Effector memory CD8-positive, alpha-beta T cell (primary cell): Measurements from ENCODE around the gene HBG1.
"Not testable (repeated sequence)": the region's sequence is repeated elsewhere in the genome, so short reads cannot be mapped to it uniquely, and the experiment has no call there.

Experiments used
- ATAC-seq: fragments of 150-1000 bp; cut with Tn5 transposase; replicated peaks from 2 replicates; pipeline ENCODE4 v1.10.0; 2021; ENCODE audit warnings: mild to moderate bottlenecking, moderate library complexity
- DNase-seq, 3 experiments: peaks; one replicate each; pipeline ENCODE4 v3.0.0; 2021
- H3K27ac Mint-ChIP-seq, 2 donors: one replicate each; pipeline ENCODE4 v1.8.0; 2022; ENCODE audit warnings: mild to moderate bottlenecking in 2 of 2, mixed read lengths in 2 of 2, moderate library complexity in 2 of 2
- H3K27me3 Mint-ChIP-seq, 2 donors: one replicate each; pipeline ENCODE4 v1.8.0; 2022; ENCODE audit warnings: mixed read lengths in 2 of 2
- H3K36me3 Mint-ChIP-seq: one replicate; pipeline ENCODE4 v1.8.0; 2022; ENCODE audit warnings: mild to moderate bottlenecking, moderate library complexity, mixed read lengths; ENCODE audit not compliant: insufficient read depth
- H3K4me1 Mint-ChIP-seq, 2 donors: one replicate each; pipeline ENCODE4 v1.8.0; 2022; ENCODE audit warnings: low read depth in 2 of 2, mixed read lengths in 2 of 2
- H3K4me3 Mint-ChIP-seq, 2 donors: one replicate each; pipeline ENCODE4 v1.8.0; 2022; ENCODE audit warnings: mild to moderate bottlenecking in 2 of 2, mixed read lengths in 2 of 2, moderate library complexity in 2 of 2
- H3K9me3 Mint-ChIP-seq, 2 donors: one replicate each; pipeline ENCODE4 v1.8.0; 2022; ENCODE audit warnings: mixed read lengths in 2 of 2

Gene HBG1

DNA sequence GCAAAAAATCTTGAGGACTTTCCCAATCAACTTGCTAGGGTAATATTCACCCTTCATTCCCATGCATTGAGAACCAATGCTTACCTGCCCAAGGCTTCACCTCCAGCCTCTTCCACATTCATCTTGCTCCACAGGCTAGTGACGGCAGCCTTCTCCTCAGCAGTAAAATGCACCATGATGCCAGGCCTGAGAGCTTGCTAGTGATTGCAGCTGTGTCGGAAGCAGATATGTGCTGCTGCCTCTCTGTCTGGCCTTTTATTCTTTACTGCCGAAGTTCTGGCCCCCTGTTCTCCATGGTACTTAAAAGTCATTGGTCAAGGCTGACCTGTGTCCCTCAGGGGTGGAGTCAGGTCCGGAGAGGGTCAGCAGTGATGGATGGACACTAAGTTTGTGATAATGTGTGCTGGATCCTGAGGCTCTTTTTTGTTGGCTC lies 20.1 kb upstream of the HBG1 start, which contains the start of gene HBE1:
HBE1 (minus strand) TSS at position 231 of the 433 bp plus-strand sequence; CDS start at position 176, 55 bp downstream.
- Mint-ChIP-seq H3K4me1 (no peaks in the 10 kb centered on the region), H3K4me3 (no peak within 1 kb of the TSS), H3K27me3 (peaks cover 0 to 5% of the 10 kb centered on the region in 2 donors), H3K36me3 (no peaks in the 10 kb centered on the region), H3K27ac (no peak within 1 kb of the TSS), H3K9me3 (no peaks in the 10 kb centered on the region)
- no peak for ATAC-seq
- DNase-seq: no peak

GRCh38 chr11:5267033-5267563 lies 17.4 kb upstream of the HBG1 start:
- no peaks in the 10 kb centered on the region for H3K36me3 Mint-ChIP-seq
- no peaks in the 10 kb centered on the region for H3K9me3 Mint-ChIP-seq
- no peak overlapping the region for H3K4me3 Mint-ChIP-seq
- peaks cover 0 to 5% of the 10 kb centered on the region in 2 donors for H3K27me3 Mint-ChIP-seq
- no peak for ATAC-seq
- H3K4me1 Mint-ChIP-seq: no peaks in the 10 kb centered on the region
- no peak for DNase-seq
- H3K27ac Mint-ChIP-seq: no peak overlapping the region

GRCh38 chr11:5266609-5267008 lies 17.0 kb upstream of the HBG1 start:
- H3K4me1 Mint-ChIP-seq: no peaks in the 10 kb centered on the region
- no peaks in the 10 kb centered on the region for H3K9me3 Mint-ChIP-seq
- H3K27me3 Mint-ChIP-seq: peaks cover 0 to 5% of the 10 kb centered on the region in 2 donors
- H3K36me3 Mint-ChIP-seq: no peaks in the 10 kb centered on the region
- H3K4me3 Mint-ChIP-seq: no peak overlapping the region
- DNase-seq (no peak), ATAC-seq (no peak)
- H3K27ac Mint-ChIP-seq: no peak overlapping the region

- no peaks in the 10 kb centered on the region for H3K4me1 Mint-ChIP-seq
- H3K9me3 Mint-ChIP-seq: peaks cover 0 to 3% of the 10 kb centered on the region in 2 donors
- ATAC-seq: no peak
- H3K27me3 Mint-ChIP-seq: peaks cover 0 to 5% of the 10 kb centered on the region in 2 donors
- no peaks in the 10 kb centered on the region for H3K36me3 Mint-ChIP-seq
- DNase-seq: no peak
- no peak overlapping the region for H3K27ac Mint-ChIP-seq
- H3K4me3 Mint-ChIP-seq: no peak overlapping the region
Observed at GRCh38 chr11:5265832-5266231, 16.2 kb upstream of the HBG1 start.

GRCh38 chr11:5258543-5259262 lies 9.0 kb upstream of the HBG1 start:
- ATAC-seq: no peak
- Mint-ChIP-seq H3K36me3 (no peaks in the 10 kb centered on the region), H3K27me3 (peaks cover 0 to 6% of the 10 kb centered on the region in 2 donors), H3K9me3 (peaks cover 0 to 12% of the 10 kb centered on the region in 2 donors), H3K27ac (no peak overlapping the region), H3K4me1 (no peaks in the 10 kb centered on the region), H3K4me3 (no peak overlapping the region)
- DNase-seq: no peak

DNA sequence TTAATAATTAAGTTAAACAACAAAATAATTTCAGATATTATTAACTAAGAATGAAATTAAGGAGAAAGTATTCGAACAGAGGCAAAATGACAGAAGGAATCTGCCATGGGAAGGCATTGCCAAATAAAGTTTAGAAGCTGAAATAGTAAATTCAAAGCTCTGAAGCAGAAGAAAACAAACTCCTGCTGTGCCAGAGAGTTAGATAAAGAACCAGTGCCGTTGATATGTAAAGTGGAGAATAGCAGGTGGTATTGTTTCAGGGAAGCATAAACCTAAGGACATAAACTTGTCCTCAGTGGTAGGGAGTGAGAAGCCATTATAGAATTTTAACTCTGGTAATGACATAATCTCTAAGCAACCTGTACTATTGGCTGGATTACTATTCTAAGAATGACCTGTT lies 7.6 kb upstream of the HBG1 start:
- H3K36me3 Mint-ChIP-seq: no peaks in the 10 kb centered on the region
- H3K4me3 Mint-ChIP-seq: no peak overlapping the region
- no peak overlapping the region for H3K27ac Mint-ChIP-seq
- DNase-seq: no peak
- H3K9me3 Mint-ChIP-seq: peaks cover 0 to 12% of the 10 kb centered on the region in 2 donors
- peaks cover 9 to 13% of the 10 kb centered on the region in 2 donors for H3K27me3 Mint-ChIP-seq
- no peaks in the 10 kb centered on the region for H3K4me1 Mint-ChIP-seq
- ATAC-seq: no peak

DNA sequence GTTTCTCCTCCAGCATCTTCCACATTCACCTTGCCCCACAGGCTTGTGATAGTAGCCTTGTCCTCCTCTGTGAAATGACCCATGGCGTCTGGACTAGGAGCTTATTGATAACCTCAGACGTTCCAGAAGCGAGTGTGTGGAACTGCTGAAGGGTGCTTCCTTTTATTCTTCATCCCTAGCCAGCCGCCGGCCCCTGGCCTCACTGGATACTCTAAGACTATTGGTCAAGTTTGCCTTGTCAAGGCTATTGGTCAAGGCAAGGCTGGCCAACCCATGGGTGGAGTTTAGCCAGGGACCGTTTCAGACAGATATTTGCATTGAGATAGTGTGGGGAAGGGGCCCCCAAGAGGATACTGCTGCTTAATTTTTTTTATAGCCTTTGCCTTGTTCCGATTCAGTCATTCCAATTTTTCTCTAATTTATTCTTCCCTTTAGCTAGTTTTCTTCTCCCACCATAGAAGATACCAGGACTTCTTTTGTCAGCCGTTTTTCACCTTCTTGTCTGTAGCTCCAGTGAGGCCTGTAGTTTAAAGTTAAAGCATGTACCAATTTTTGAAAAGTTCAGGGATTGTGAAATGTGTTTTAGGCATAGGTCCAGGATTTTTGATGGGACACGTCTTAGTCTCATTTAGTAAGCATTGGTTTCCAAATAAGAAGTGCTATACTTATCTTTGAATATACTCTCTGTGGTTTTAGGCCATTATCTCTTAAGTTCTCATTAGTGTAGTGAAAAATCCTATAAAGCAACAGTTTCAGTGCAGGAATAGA lies 5.2 kb upstream of the HBG1 start, which contains the start of gene HBG2:
HBG2 (minus strand) TSS at position 136 of the 768 bp plus-strand sequence; CDS start at position 83, 53 bp downstream.
- H3K4me1 Mint-ChIP-seq: not testable (repeated sequence)

GRCh38 chr11:5254023-5254422 lies 4.4 kb upstream of the HBG1 start:
- H3K9me3 Mint-ChIP-seq, H3K27ac Mint-ChIP-seq, H3K4me3 Mint-ChIP-seq, H3K36me3 Mint-ChIP-seq, DNase-seq, ATAC-seq, H3K4me1 Mint-ChIP-seq: not testable (repeated sequence)
- peaks cover 9 to 17% of the 10 kb centered on the region in 2 donors for H3K27me3 Mint-ChIP-seq

More for the DNA sequence above, 5.2 kb upstream of the HBG1 start, which contains the start of gene HBG2:
- H3K27me3 Mint-ChIP-seq: peaks cover 9 to 17% of the 10 kb centered on the region in 2 donors
- H3K27ac Mint-ChIP-seq, H3K4me3 Mint-ChIP-seq, DNase-seq, H3K36me3 Mint-ChIP-seq, H3K9me3 Mint-ChIP-seq, ATAC-seq: not testable (repeated sequence)

DNA sequence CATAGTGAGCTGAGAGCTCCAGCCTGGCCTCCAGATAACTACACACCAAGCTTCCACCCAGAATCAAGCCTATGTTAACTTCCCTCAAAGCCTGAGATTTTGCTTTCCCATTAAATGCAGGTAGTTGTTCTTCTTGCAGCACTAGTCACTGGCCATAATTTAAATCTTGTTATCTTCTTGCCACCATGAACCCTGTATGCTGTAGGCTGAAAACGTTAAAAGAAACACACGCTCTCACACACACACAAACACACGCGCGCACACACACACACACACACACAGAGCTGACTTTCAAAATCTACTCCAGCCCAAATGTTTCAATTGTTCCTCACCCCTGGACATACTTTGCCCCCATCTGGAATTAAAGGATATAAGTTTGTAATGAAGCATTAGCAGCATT lies 3.8 kb upstream of the HBG1 start:
- H3K36me3 Mint-ChIP-seq, H3K27ac Mint-ChIP-seq, H3K9me3 Mint-ChIP-seq, DNase-seq, ATAC-seq, H3K4me1 Mint-ChIP-seq, H3K4me3 Mint-ChIP-seq: not testable (repeated sequence)
- peaks cover 9 to 17% of the 10 kb centered on the region in 2 donors for H3K27me3 Mint-ChIP-seq

DNA sequence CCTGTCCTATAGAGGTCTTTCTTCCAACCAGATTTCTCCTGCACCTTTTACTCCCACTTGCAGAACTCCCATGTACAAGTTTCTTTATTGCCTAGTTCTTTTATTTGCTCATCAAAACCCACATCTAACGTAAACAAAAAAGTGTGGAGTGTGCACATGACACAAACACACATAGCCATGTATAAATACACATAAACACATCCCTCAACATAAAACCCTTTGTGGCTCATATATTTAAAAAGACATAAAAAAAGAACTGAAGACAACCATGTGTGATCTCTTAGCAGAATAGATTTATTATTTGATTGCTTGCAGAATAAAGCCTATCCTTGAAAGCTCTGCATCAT lies 3.2 kb upstream of the HBG1 start:
- ATAC-seq: no peak
- Mint-ChIP-seq H3K27me3 (peaks cover 9 to 15% of the 10 kb centered on the region in 2 donors), H3K27ac (no peak overlapping the region), H3K4me1 (no peaks in the 10 kb centered on the region), H3K9me3 (peaks cover 0 to 2% of the 10 kb centered on the region in 2 donors), H3K4me3 (no peak overlapping the region), H3K36me3 (no peaks in the 10 kb centered on the region)
- no peak for DNase-seq

DNA sequence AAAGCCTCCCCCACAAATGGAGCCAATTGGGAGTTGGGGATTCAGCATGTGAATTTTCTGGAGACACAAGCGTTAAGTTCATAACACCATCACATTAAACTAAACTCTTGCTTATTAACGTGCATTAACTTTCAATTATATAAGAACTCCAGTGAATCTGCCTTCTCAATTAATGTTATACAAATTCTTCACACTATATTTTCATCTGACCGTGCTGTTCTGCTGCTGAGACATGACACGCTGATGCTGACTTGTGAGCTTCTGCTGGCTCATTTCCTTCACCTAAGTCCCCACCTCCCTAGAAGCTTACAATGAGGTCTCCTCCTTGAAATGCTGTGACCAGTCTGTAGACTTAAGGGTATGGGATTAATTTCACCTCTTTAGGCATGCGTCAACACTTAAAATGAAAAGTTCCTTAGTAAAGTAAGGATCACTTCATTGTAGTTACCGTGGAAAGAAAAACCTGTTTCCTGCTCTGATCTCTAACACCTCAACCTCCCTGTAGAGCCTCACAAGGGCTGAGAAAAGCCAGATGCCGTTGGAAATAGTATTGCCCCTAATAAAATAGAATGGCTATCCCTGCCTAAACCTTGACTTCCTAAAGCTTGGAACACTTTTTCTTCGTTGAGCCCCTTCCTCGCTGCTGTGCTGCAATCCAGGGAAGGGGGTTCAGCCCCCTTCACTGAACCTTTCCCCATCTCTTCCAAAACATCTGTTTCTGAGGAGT lies 2.7 kb upstream of the HBG1 start:
- H3K4me1 Mint-ChIP-seq: no peaks in the 10 kb centered on the region
- H3K9me3 Mint-ChIP-seq: no peaks in the 10 kb centered on the region
- DNase-seq: no peak
- no peak overlapping the region for H3K4me3 Mint-ChIP-seq
- H3K27me3 Mint-ChIP-seq: peaks cover 9 to 11% of the 10 kb centered on the region in 2 donors
- H3K36me3 Mint-ChIP-seq: no peaks in the 10 kb centered on the region
- ATAC-seq: no peak
- H3K27ac Mint-ChIP-seq: no peak overlapping the region

DNA sequence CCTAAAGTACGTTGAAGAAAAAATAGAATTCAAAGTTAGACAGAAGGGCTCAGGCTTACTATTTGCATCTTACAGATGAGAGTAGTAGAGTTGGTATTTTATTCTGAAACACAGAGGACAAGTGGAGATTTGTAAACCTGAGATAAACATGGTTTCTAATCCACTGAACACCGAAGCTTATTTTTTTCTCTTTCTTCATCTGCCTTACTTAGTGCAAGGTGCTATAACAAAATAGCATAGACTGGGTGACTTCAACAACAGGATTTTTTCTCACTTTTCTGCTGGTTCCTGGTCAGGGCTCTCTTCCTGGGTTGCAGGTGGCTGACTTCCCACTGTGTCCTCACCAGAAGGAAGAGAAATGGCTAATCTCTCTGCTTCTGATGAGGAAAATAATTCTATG lies 2.1 kb upstream of the HBG1 start:
- Mint-ChIP-seq H3K36me3 (no peaks in the 10 kb centered on the region), H3K4me1 (no peaks in the 10 kb centered on the region), H3K9me3 (no peaks in the 10 kb centered on the region), H3K27ac (no peak overlapping the region), H3K4me3 (no peak overlapping the region), H3K27me3 (peaks cover 9 to 11% of the 10 kb centered on the region in 2 donors)
- no peak for ATAC-seq
- DNase-seq: no peak

GRCh38 chr11:5250543-5251204 lies 1.0 kb upstream of the HBG1 start:
- Mint-ChIP-seq H3K27me3 (peaks cover 9 to 11% of the 10 kb centered on the region in 2 donors), H3K4me1 (no peaks in the 10 kb centered on the region), H3K9me3 (no peaks in the 10 kb centered on the region), H3K36me3 (no peaks in the 10 kb centered on the region), H3K27ac (no peak overlapping the region), H3K4me3 (no peak overlapping the region)
- DNase-seq (no peak), ATAC-seq (no peak)
